BLaER1 (cell line): ENCODE results near the gene PPP6R3.
"Not testable (repeated sequence)": the region's sequence is repeated elsewhere in the genome, so short reads cannot be mapped to it uniquely, and the experiment has no call there.

Experiments
- H3K27ac ChIP-seq: shearing (Covaris generic); formaldehyde crosslinking; 2 replicates; pipeline ENCODE4 v1.8.1; 2022
- H3K27me3 ChIP-seq: shearing (Covaris generic); formaldehyde crosslinking; 2 replicates; pipeline ENCODE4 v1.8.1; 2022
- H3K36me3 ChIP-seq: shearing (Covaris generic); formaldehyde crosslinking; 2 replicates; pipeline ENCODE4 v1.8.1; 2022
- H3K4me1 ChIP-seq: shearing (Covaris generic); formaldehyde crosslinking; 2 replicates; pipeline ENCODE4 v1.8.1; 2022
- H3K4me2 ChIP-seq: shearing (Covaris generic); formaldehyde crosslinking; 2 replicates; pipeline ENCODE4 v1.8.1; 2022
- H3K4me3 ChIP-seq: shearing (Covaris generic); formaldehyde crosslinking; 2 replicates; pipeline ENCODE4 v1.8.1; 2022
- H3K9ac ChIP-seq: shearing (Covaris generic); formaldehyde crosslinking; 2 replicates; pipeline ENCODE4 v1.8.1; 2022
- H3K9me3 ChIP-seq: shearing (Covaris generic); formaldehyde crosslinking; 2 replicates; pipeline ENCODE4 v1.8.1; 2022
- H4K20me1 ChIP-seq: shearing (Covaris generic); formaldehyde crosslinking; 2 replicates; pipeline ENCODE4 v1.8.1; 2022
- Cebpa-rat ChIP-seq: shearing (Covaris generic); IDR thresholded peaks from 2 replicates; pipeline ENCODE4 v1.8.1; 2022

Gene PPP6R3

DNA sequence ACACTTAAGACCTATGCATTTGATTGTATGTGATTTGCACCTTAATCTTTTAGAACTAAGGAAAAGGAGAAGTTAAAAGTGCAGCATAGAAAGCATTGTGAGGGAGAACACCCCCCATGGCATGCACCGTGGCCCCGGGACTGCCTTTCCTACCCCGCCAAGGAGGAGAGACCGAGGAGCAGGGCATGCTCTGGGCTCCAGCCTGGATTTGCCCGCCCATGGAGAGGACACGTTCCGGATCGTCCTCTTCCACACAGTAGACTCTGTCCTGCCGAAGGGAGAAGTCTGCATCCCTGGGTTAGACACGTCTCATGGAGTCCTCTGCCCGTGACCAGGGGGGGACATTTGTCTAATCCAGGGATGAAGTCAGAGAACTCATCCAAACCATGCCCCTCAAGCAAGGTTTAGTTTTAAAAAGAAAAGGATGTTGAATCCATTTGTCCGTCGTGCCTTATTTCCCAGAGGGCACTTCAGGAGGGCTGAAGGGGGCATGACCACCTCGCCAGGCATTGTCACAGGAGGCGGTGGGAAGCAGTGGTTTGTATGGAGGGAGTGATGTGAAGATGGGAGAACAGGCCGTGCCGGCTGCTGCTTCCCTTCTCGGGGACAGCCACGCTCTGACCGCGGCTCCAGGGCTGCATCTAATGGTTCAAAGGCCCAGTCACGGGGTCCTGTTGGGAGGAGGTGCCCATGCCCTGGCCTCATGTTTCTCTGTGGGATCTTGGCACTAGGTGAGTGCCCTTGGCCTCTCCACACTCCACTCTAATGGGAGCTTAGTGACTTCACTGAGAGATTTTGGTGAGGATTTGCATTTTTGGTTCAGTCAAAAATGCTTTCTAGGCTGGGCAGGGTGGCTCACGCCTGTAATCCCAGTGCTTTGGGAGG lies 157.6 kb downstream of the PPP6R3 start:
- Histone ChIP-seq H4K20me1 (0 out of 2 replicates have a peak, but pooled peaks cover 5% of the 10 kb centered on the region), H3K9me3 (0 out of 2 replicates have a peak, but pooled peaks cover 3% of the 10 kb centered on the region), H3K4me1 (no peaks in the 10 kb centered on the region), H3K4me3 (no peak overlapping the region), H3K36me3 (peaks cover 31% of the 10 kb centered on the region), H3K27ac (no peak overlapping the region), H3K27me3 (no peaks in the 10 kb centered on the region), H3K9ac (no peak overlapping the region), H3K4me2 (no peak overlapping the region)
- no peak for TF ChIP-seq Cebpa-rat

DNA sequence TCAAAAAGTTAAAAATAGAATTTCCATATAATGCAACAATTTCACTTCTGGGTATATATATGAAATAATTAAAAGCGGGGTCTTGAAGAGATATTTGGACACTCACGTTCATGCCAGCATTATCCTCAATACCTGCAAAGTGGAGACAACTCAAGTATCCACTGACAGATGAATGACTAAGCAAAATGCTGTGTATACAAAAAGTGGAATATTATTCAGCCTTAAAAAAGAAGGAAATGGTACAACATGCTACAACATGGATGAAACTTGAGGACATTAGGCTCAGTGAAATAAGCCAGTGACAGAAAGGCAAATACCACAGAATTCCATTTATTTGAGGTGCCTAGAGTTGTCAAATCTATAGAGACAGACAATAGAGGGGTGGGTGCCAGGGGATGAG lies 161.3 kb downstream of the PPP6R3 start:
- Histone ChIP-seq H3K4me2 (no peak overlapping the region), H3K27ac (no peak overlapping the region), H3K4me3 (no peak overlapping the region), H3K36me3 (peaks cover under 1% of the 10 kb centered on the region; the same call in 1 of the 2 replicates), H3K4me1 (no peaks in the 10 kb centered on the region), H3K9me3 (peaks cover 13% of the 10 kb centered on the region), H3K9ac (no peak overlapping the region), H3K27me3 (no peaks in the 10 kb centered on the region), H4K20me1 (no peaks in the 10 kb centered on the region)
- TF ChIP-seq Cebpa-rat, result no peak

DNA sequence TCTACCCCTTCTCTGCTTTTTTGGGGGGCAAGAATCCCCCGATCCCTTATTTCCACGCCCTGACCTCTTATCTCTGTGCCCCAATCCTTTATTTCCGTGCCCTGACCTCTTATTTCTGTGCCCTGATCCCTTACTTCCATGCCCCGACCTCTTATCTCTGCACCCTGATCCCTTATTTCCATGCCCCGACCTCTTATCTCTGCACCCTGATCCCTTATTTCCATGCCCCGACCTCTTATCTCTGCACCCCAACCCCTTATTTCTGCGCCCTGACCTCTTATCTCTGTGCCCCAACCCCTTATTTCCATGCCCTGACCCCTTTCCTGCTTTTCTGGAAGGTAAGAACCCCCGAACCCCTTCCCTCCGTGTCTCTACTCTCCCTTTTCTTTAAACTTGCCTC lies 163.2 kb downstream of the PPP6R3 start:
- H3K4me1 ChIP-seq, H3K9ac ChIP-seq, H3K27me3 ChIP-seq, H3K4me2 ChIP-seq, H4K20me1 ChIP-seq, H3K4me3 ChIP-seq, H3K36me3 ChIP-seq, H3K27ac ChIP-seq: not testable (repeated sequence)
- H3K9me3 ChIP-seq, result peaks cover 13% of the 10 kb centered on the region

DNA sequence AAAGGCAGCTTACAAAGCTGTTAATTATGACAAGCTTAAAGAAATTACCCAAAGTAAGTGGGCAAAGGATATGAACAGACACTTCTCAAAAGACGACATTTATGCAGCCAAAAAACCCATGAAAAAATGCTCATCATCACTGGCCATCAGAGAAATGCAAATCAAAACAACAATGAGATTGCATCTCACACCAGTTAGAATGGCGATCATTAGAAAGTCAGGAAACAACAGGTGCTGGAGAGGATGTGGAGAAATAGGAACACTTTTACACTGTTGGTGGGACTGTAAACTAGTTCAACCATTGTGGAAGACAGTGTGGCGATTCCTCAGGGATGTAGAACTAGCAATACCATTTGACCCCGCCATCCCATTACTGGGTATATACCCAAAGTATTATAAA lies 164.5 kb downstream of the PPP6R3 start:
- not testable (repeated sequence) for H3K27ac ChIP-seq, H3K4me3 ChIP-seq, H3K9ac ChIP-seq, H4K20me1 ChIP-seq, H3K4me2 ChIP-seq, H3K4me1 ChIP-seq, H3K36me3 ChIP-seq, H3K27me3 ChIP-seq
- H3K9me3 ChIP-seq, result peaks cover 13% of the 10 kb centered on the region

DNA sequence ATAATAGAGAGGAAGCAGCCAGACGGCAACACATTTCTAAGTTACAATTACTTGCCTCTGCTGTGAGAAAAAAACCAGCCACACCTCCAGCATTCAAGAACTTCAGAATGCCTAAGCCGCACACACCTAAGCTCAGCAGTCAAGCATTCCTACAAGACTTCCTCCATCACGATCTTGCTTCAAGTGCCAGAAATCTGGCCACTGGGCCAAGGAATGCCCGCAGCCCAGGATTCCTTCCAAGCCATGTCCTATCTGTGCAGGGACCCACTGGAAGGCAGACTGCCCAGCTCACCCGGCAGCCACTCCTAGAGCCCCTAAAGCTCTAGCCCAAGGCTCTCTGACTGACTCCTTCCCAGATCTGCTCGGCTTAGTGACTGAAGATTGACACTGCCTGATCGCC lies 165.7 kb downstream of the PPP6R3 start:
- not testable (repeated sequence) for H4K20me1 ChIP-seq, H3K9ac ChIP-seq, H3K4me2 ChIP-seq, H3K4me3 ChIP-seq, H3K36me3 ChIP-seq, H3K27ac ChIP-seq, H3K4me1 ChIP-seq, H3K27me3 ChIP-seq
- peaks cover 13% of the 10 kb centered on the region for H3K9me3 ChIP-seq

DNA sequence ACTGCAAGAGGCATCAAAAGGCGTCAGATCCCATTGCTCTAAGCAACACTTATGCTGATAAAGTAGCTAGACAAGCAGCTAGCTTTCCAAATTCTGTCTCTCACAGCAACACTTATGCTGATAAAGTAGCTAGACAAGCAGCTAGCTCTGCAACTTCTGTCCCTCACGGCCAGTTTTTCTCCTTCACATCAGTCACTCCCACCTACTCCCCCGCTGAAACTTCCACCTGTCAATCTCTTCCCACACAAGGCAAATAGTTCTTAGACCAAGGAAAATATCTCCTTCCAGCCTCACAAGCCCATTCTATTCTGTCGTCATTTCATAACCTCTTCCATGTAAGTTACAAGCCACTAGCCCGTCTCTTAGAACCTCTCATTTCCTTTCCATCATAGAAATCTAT lies 168.3 kb downstream of the PPP6R3 start:
- not testable (repeated sequence) for H3K4me3 ChIP-seq, H3K4me1 ChIP-seq, H3K9me3 ChIP-seq, H4K20me1 ChIP-seq, H3K36me3 ChIP-seq, H3K4me2 ChIP-seq, H3K9ac ChIP-seq, H3K27ac ChIP-seq, H3K27me3 ChIP-seq

GRCh38 chr11:68632375-68632774 lies 171.8 kb downstream of the PPP6R3 start:
- H3K36me3 ChIP-seq, H3K9me3 ChIP-seq, H3K4me2 ChIP-seq, H3K27ac ChIP-seq, H3K27me3 ChIP-seq, H3K4me3 ChIP-seq, H3K4me1 ChIP-seq, H3K9ac ChIP-seq, H4K20me1 ChIP-seq: not testable (repeated sequence)

DNA sequence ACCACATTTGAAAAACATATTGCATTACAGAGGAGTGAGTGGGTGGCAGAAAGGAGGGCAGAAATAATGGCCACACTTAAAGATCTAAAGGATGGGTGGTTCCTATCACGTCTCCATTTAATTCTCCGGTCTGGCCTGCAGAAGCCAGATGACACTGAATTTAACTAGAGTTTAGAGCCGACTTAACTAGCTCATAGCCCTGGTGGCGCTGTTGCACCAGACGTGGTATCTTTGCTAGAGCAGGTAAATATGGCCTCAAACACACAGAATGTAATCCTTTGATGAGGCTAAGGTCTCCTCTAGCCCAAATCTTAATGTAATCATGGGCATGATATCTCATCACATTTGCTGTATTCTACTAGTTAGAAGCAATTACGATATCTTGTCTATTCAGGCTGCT lies 172.2 kb downstream of the PPP6R3 start:
- H4K20me1 ChIP-seq, result no peaks in the 10 kb centered on the region
- no peak overlapping the region for H3K4me2 ChIP-seq
- no peaks in the 10 kb centered on the region for H3K9me3 ChIP-seq
- TF ChIP-seq Cebpa-rat, result no peak
- no peaks in the 10 kb centered on the region for H3K36me3 ChIP-seq
- H3K4me3 ChIP-seq, result no peak overlapping the region
- no peak overlapping the region for H3K27ac ChIP-seq
- H3K9ac ChIP-seq, result no peak overlapping the region
- H3K4me1 ChIP-seq, result no peaks in the 10 kb centered on the region
- H3K27me3 ChIP-seq, result peaks cover 5% of the 10 kb centered on the region; the same call in 1 of the 2 replicates

DNA sequence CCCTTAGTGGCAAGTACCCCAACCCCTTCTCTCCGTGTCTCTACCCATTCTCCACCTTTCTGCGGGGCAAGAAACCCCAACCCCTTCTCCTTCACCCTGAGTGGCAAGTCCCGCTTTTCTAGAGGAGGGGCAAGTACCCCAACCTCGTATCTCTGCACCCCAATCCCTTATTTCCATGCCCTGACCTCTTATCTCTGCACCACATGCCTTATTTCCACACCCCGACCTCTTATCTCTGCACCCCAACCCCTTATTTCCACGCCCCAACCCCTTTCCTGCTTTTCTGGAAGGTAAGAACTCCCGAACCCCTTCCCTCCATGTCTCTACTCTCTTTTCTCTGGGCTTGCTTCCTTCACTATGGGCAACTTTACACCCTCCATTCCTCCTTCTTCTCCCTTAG lies 174.1 kb downstream of the PPP6R3 start:
- not testable (repeated sequence) for H3K4me2 ChIP-seq, H3K9ac ChIP-seq, H3K9me3 ChIP-seq, H3K4me1 ChIP-seq, H3K36me3 ChIP-seq, H3K27me3 ChIP-seq, H3K4me3 ChIP-seq, H4K20me1 ChIP-seq, H3K27ac ChIP-seq

- not testable (repeated sequence) for H3K9me3 ChIP-seq, H3K4me3 ChIP-seq, H3K9ac ChIP-seq
Measured at GRCh38 chr11:68635172-68635571, 174.6 kb downstream of the PPP6R3 start.

DNA sequence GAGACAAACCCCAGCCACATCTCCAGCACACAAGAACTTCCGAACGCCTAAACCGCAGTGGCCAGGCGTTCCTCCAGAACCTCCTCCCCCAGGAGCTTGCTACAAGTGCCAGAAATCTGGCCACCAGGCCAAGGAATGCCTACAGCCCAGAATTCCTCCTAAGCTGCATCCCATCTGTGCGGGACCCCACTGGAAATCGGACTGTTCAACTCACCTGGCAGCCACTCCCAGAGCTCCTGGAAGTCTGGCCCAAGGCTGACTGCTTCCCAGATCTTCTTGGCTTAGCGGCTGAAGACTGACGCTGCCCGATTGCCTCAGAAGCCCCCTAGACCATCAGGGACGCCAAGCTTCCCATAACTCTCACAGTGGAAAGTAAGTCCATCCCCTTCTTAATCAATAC lies 175.3 kb downstream of the PPP6R3 start:
- H3K36me3 ChIP-seq, H3K4me2 ChIP-seq, H3K4me1 ChIP-seq, H3K27ac ChIP-seq, H3K4me3 ChIP-seq, H3K27me3 ChIP-seq, H3K9ac ChIP-seq, H3K9me3 ChIP-seq, H4K20me1 ChIP-seq: not testable (repeated sequence)

More at GRCh38 chr11:68635172-68635571, 174.6 kb downstream of the PPP6R3 start:
- H4K20me1 ChIP-seq, H3K27me3 ChIP-seq, H3K4me2 ChIP-seq, H3K4me1 ChIP-seq, H3K27ac ChIP-seq, H3K36me3 ChIP-seq: not testable (repeated sequence)

DNA sequence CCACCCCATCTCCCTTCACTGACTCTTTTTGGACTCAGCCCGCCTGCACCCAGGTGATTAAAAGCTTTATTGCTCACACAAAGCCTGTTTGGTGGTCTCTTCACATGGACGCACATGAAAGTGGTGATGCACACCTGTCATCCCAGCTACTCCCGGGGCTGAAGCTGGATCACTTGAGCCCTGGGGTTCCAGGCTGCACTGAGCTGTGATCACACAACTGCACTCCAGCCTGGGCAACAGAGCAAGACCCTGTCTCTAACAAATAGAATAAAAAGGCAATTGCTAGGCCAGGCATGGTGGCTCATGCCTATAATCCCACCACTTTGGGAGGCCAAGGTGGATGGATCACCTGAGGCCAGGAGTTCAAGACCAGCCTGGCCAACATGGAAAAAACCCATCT lies 178.8 kb downstream of the PPP6R3 start:
- H3K4me3 ChIP-seq, H3K36me3 ChIP-seq, H3K27ac ChIP-seq, H4K20me1 ChIP-seq, H3K9me3 ChIP-seq, H3K4me2 ChIP-seq, H3K27me3 ChIP-seq, H3K9ac ChIP-seq, H3K4me1 ChIP-seq: not testable (repeated sequence)
